Endometrial microvascular endothelial cells (primary cell): ENCODE data around the gene ZNF609. TPM values are rescaled to one million over a fixed set of nuclear protein-coding genes. Genes with fewer than 3 reads are reported as not detected.

Source experiments
- in situ Hi-C: cut with HindIII; loops from 2 replicates; pipeline ENCODE4 v1.10.0; 2017; ENCODE audit warnings: low sequenced_read_pairs, low pct_unique_long_range_greater_than_20kb; ENCODE audit errors: inconsistent ontology term
- total RNA-seq: library from RNA; depleted of rRNA; stranded (reverse); fragments of >200 nt; gene quantifications from one replicate; pipeline ENCODE4 v1.2.3, GENCODE V29; 2015; ENCODE audit errors: inconsistent ontology term

The ZNF609 gene
- total RNA-seq, 1 donor from 2014 or later, result 21.0 TPM

DNA sequence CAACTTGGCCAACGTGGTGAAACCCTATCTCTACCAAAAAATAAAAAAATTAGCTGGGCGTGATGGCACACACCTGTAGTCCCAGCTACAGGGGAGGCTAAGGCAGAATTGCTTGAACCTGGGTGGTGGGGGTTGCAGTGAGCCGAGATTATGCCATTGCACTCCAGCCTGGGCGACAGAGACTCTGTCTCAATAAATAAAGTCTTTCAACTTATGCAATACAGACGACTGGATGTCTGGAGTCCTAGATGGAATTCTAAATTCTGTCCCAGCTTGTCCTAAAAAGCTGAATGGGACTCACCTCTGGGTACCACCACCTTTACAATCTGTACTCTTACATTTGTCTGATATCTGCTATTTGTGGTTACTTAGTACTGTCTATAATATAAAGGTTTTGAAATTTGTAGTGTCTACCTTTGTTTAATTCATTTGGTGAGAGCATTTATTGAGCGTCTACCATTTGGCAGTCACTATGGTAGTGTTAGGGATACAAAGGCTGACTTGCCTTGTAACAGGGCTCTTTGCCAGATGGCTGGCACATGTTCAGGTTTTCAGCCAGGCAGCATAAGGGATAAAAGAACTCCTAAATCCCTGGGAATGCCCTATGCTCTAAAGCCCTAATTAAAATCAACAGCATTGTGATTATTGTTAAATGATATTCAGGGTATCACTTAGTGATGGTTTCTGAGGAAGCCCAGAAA is 7.2 kb upstream of the ZNF609 start:
- in situ Hi-C loops, result no loop called here

DNA sequence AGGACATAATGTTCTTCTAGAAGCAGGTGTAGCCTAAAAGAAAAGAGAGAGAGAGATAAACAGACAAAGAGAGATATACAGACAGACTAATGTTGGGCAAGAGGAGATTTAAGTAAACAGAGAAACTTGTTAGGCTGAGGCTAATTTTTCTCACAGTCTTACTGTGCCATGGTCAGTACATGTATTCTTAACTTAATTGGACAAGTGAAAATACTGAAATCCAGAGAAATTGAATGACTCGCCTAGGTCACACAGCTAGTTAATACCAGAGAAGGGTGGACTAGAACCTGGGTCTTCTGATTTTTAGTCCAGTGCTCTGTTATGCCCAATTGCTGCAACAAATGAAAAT is 6.7 kb upstream of the ZNF609 start:
- in situ Hi-C loops, result no loop called here

DNA sequence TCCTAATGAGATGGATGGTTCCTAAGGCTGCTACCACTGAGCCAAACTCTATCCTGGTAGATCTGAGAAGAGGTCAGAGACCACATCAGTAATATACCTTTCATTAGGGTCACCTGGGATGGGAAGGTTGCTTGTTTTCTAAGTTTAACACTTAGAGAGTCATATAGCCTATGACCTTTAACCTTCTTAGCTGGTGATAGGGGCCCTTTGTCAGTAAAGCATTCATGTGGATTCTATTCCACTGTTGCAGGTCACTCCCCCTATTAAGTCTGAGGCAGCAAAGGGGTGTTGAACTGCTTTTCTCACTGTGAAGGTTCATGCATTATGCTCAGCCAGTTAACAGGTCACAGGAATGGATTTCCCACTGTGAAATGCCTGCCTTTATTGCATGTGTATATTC is 6.1 kb upstream of the ZNF609 start:
- in situ Hi-C loops, result no loop called here

DNA sequence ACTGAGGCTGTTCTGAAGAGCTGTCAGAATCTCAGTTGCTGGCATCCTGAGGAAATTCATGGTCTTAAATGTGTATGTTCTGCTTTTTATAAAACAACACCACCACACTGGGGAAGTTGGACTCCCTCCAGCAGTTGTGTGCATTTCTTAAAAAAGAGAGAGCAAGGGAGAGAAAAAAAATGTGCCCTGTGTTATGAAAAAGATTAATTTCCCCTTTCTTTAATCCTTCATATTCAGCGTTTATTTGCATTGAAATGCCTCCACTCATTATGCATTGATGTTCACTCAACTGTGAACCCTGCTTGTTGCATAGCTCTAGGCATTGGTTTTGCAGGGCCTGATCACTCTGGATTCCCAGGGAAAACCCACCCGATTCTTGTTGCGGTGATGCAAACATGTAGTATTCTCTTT is 4.4 kb upstream of the ZNF609 start:
- in situ Hi-C loops, result no loop called here

DNA sequence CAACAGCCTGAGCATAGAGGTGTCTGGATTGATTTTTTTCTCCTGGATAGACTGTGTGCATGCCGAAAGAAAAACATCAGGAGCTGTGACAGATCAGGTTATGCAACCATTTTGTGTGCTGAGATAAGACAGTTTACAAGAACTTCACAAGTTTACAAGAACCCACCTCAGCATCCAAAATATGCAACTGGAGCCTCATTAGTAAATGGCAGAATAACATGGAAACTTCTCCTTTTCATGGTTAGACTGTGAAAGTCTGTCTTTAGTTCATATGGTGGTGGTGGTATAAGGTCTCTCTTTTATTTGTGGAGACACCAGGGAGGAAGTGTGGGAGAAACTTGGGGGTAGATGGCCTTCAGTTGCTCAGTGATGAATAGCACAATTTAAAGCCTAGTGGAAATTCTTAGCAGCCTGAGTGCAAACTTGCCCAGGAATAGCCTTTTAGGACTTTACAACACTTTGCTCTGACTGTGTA is 3.7 kb upstream of the ZNF609 start:
- in situ Hi-C loops, result no loop called here

DNA sequence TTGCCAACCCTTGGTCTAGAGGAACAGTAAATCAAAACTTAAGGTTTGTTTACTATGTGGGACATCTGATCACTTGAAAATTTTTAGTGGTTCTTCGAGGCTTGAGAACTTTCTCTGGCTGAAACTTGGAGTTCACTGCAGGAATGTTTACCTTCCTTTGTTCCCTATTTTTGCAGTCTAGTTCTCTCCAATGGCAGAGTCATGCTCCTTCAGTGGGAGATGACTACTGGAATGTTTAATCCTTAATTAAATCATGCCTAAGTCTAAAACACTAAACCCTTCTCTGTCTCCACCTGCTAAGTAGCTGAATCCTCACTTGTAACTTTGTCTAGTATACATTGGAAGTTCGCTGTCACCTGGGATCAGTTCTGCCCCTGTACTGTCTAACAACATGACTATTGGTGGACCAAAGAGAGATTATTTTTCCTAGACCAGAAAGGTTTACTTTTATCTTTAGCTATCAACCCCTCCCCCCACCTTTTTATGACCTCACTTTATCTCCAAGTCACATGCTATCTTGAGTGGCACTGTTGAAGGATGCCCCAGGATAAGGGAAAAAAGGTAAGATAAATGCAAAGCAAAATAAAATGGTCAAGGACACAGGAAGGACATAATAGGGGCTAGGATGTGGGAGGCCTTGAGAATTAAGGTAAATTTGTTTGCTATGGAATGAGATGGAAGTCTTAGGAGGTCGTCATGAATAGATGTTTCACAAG is 1.2 kb upstream of the ZNF609 start:
- in situ Hi-C loops, result no loop called here

DNA sequence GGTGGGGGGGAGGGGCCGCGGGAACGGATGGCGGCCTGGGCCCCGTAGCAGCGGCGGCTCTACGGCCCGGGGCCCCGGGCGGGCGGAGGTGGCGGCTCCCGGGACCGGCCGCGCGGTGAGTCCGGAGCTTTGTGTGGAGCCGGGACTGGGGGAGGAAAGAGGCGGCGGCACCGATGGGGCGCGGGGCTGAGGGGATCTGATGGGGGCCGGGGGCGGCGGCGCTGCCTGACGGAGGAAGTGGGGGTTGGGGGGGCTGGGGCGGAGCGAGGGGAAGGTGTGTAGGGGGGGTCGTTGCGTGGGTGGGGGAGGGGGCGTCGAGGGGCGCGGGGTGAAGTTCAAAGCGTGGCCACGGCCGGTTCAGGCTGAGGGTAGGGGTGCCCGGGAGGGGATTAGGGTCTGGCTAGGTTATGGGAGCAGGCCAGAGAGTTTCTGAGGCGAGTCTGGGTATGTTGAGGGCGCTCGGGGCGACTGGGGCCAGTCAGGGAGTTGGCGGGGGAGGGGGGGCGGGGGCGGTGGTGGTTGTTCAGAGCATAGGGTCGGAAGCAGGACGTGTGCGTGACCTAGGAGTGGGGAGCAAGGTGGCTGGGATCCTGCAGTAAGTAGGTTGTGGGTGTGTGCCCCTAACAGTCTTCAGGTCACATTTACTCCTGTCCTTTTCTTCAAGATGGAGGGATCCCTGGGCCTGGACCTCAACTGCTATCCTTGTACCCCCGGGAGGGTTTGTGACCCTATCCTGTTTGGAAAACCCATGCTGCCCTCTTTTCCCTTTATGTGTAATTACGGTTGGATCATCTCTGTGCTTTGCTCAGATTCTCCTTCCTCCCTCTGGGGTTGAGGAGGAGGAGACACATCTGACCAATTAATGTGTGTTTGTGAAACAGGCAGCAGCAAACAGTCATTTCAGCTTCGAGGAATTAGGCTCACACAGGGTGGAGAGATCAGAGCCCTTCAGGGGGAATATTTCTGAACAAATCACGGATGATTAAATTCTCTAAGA is 644 bp downstream of the ZNF609 start:
- in situ Hi-C loops, result no loop called here

DNA sequence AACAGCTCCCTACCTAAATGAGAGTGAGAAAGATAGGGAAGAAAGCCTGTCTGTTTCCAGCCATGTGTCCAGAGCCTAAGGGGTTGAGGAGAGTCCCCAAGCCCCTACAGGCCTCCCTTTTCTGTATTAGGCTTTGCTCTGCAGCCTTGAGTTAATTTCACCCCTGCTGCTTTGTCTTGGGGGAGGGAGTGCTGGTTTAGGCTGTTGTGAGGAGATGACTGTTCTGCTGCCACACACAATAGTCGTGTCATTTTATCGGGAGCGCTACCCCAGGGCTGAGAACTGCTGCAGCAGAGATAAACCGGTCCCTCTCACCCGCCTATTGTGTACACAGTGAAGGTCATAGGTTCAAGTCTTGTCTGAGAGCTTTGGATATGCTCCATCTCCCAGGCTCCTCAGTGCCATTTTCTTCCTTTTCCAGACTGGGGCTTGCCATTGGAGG is 1.4 kb downstream of the ZNF609 start:
- in situ Hi-C loops, result no loop called here

DNA sequence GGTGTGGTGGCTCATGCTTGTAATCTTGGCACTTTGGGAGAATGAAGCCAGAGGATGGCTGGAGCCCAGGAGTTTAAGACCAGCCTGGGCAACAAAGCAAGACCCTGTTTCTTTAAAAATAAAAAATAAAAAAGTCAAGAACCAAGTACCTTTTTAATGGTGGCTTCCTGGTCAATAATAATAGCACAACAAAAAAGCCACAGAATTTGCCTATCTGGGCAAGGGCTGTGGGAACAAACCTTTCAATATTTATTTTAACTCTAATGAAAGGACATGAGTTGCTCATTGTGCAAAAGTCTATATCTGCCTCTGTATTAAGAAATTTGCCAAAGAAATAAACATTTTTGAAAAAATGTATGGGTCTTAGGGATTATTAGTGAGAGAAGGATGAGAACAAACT is 2.1 kb downstream of the ZNF609 start:
- in situ Hi-C loops, result no loop called here

DNA sequence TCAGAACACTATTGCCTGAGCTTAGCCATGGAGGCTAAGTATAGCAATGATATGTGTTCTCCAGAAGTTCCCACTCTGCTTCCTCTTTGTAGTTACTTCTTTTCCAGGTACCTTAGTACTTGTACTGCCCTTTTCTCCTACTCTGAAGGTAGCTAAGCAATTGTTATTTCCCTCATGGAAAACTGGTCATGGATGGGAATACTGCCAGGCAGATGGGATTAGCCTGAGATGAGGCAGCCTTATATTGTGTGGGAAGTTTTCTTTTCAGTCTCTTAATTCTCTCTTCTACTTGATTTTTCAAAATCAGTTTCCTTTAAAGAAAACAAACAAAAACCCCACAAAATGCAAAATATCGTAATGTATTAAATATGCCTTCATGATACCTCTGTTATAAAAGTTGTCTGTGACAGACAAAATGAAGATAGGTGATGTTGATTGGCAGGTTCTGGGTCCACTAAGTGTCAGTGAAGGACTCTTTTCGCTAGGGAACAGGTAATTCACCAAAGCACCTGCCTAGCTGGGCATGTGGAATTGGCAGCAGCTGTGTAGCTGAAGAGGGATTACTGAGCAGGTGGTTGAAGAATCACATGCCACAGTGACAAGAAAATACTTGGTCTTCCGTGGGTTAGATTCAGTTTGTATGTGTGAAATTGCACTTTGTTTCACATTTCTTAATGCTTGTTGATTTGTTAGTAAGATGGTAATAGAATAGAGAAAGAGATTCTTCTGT is 4.1 kb downstream of the ZNF609 start:
- in situ Hi-C loops, result no loop called here

DNA sequence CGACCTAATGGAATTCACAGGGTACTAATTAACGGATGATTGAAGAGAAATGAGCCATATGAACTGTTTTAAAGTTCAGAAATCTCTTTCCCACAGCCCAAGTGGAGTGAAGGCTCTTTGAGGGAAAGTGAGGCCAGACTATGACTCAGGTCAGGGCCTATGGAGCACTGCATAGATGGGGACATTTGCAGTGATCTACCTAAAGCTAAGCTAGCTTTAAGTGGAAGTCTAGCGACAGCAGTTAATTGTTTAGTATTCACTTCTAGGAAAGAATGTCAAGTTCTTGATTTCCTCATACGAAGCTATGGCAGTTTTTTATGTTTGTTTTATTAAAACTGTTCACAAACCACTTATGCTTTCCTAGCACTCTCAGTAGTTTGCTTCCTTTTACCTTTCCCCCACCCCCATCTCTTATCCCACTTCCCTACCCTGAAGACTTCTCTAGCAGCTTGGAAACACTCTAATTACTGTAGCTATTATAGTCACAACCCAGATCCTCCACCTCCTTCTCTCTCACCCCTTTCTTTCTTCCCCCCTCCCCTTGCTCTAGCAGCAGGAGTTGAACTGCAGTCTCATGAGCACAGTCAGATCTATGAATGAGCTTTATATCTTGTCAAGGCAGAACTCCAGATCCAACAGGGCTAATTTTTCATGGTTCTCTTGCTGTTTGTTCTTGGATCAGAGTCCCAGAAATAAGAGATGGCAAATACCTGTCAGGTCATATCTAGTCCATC is 6.2 kb downstream of the ZNF609 start:
- in situ Hi-C loops, result no loop called here

DNA sequence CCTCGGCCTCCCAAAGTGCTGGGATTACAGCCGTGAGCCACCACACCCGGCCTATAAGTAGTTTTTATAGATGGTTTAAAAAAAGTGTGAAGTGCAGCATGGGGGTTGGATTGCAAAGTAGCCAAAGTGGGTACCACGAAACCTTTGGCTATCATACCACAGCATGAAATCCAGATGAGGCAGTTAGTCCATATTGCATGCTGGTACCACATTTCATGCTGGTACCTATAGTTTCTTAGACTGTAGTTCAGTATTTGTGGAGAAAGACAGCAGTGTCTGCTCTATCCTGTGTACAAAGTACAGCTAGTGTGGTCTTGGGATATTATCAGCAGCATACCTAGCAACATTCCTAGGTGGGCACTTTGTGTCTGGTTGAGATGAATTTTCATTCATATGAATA is 11.8 kb downstream of the ZNF609 start:
- in situ Hi-C loops, result no loop called here

DNA sequence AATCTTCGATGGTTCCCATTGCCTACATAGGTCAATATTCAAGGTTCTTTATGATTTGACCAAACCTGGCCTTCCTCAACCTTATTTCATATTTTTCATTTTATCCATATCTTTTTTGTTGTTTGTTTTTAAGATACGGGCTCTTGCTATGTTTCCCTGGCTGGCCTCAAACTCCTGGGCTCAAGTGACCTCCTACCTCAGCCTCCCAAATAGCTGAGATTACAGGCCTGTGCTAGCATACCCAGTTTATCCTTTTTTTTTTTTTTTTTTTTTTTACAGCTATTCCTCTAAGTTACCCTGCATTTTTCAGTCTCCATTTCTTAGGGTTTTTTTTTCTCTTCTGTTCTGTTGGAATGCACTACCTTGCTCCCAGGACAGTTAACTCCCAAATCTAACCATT is 14.5 kb downstream of the ZNF609 start:
- in situ Hi-C loops, result no loop called here

DNA sequence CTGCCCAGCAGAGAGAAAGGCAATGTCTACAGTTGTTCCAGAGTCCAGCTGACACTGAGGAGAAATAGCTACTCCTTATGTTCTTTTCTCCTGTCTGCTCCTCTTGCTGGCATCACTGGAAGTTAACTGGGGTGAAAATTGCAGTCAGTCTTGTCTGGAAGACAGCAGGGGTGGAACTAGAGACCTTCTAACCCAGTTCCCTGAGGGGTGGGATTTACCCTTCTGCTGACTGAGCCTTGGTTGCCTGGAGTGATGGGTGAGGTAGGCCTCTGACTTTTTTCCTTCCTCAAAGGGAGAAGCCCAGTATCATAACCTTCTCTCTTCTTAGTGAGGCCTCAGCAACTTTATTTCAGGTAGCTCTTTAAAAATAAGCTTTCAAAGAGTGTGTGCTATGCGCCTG is 16.2 kb downstream of the ZNF609 start:
- in situ Hi-C loops, result no loop called here

DNA sequence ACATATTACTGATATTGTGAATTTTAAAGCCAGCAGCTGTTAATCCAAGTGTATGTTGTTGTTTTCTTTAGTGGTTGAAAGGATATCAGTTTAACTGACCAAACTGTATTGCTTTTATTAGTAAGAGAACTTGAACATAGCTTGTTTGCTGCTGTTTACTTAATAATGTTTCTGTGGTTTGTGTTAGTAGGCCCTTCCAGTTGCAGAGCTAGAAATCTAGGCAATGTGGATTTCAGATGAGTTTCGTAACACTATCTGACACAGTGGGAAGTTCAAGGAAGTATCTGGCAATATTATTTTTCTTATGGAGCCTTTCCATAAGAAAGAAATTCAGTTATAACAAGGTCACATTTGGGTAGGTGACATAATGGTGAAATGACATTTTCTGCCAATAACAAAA is 18.5 kb downstream of the ZNF609 start:
- in situ Hi-C loops, result no loop called here

DNA sequence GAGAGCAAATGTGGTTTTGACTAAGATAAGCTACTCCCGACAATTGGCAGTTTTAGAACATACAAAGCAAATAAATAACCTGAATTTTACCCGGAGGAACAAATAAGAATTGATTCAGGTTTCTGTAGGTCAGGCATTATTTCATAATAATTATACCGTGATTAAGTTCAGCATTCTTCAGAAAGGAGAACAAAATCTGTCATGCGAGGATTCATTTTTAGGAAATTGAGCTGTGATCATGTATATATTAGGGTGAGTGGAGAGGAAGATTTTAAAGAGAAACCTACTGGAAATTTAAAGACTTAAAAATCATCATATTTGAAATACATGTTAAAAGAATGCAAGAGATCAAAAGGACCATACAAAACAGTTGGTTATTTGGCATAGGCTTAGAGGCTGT is 20.5 kb downstream of the ZNF609 start:
- in situ Hi-C loops, result no loop called here

DNA sequence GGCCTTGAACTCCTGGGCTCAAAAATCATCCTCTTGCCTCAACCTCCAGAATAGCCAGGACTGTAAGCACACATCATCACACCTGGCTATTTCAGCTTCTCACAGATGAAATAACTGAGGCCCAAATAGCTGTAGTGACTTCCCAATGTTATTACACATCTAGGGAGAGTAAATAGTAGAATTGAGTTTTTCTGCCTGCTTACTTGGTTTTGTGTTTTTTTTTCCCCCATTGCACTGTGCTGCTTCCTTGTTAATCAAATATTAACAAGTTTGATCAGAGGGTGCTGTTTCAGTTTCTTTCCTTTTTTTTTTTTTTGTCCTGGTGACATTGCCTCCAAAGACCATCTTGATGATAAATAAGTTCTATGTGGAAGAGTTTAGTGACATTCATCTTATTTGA is 23.4 kb downstream of the ZNF609 start:
- in situ Hi-C loops, result no loop called here

DNA sequence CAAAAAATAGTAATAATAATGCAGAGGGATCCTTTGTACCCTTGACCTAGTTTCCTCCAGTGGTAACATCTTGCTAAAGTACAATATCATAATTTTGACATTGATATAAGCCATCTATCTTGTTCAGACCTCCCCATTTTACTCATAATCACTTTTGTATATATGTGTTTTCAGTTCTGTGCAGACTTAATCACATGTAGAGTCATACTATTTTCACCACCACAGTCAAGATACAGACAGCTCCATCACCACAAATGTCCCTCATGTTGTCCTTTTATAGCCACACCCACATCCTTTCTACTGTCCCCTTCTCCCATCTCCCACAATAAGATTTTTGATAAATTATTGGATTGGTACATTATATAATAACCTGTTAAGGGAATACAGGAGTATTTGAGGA is 25.4 kb downstream of the ZNF609 start:
- in situ Hi-C loops, result no loop called here
